ENCODE results near the gene ZDHHC14. TPM values are rescaled to one million over a fixed set of nuclear protein-coding genes. Genes with fewer than 3 reads are reported as not detected.
"Not testable (repeated sequence)": the region's sequence is repeated elsewhere in the genome, so short reads cannot be mapped to it uniquely, and the experiment has no call there.

The ZDHHC14 gene
- total RNA-seq, 1 donor from 2014 or later: 10.0 TPM

DNA sequence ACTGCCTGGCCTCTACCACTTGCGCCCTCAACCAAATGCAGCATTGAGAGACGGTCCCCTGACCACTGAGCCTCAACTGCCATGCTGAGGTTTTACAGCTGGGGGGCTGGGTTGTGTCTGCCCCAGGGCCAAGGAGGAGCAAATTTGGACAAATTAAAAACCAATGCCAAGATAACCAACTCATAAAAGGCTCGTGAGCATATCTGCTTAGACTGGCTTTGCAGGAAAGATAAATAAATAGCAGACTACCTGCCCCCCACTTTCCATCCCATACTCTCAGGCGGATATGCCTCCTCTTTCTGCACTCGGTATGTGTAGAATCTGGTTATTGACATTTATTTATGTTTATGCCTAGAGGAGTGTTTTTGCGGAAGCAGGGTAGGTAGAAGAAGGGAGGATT is 76.8 kb downstream of the ZDHHC14 start:
- intact Hi-C loops (cut with micrococcal nuclease): no loop called here
- no peak for ATAC-seq
- no peak for DNase-seq

DNA sequence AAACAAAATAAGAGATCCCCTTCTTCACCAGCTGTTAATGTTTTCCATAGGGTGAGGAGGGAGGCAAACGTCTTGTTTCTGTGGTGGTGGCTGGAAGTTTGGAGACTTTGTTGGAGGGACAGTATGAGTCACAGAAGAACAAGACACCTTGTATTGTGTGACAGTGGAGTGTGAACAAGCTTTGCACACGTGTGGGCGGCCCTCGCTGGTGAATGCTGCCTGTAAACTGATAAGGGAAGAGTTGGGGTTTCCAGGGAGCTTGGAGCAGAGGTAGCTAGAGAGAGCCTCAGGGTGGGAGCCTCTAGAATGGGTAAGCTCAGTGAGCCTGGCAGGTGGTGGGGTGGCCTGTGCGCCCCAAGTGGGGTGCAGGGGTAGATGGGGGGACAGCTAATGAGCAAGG is 78.3 kb downstream of the ZDHHC14 start:
- ATAC-seq (no peak), DNase-seq (no peak)
- intact Hi-C loops (cut with micrococcal nuclease): no loop called here

DNA sequence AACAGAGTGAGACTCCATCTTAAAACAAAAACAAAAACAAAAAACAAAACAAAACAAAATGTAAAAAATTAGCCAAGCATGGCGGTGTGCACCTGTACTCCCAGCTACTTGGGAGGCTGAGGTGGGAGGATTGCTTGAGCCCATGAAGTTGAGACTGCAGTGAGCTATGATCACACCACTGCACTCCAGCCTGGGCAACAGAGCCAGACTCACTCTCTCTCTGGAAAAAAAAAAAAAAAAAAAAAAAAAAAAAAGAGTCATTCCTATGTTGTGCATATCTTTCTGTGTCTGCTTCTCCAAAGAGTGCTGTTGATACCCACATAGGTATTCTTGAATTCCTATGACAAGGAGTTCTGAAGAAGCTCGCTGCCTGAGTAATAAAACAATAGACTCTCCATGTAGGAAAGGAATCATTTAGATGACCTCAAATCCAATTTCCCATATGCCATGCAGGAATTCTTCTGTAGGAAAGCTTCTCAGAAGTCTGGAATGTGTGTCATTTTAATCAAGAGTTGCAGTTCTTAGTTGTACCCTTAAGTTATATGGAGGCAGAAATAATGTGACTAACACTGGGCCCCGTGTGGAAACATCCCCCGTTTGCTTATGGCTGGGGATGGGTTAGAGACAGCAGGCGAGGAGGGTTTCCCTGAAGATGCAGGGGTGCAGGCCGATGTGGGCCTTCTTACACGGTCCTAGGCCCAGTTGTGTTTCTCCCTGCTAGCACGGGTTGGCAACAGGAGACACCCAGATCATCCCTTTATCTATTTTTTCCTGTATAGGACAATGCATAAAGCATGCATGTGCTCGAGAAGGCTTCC is 79.4 kb downstream of the ZDHHC14 start:
- intact Hi-C loops (cut with micrococcal nuclease): no loop called here
- ATAC-seq (no peak), DNase-seq (no peak)

DNA sequence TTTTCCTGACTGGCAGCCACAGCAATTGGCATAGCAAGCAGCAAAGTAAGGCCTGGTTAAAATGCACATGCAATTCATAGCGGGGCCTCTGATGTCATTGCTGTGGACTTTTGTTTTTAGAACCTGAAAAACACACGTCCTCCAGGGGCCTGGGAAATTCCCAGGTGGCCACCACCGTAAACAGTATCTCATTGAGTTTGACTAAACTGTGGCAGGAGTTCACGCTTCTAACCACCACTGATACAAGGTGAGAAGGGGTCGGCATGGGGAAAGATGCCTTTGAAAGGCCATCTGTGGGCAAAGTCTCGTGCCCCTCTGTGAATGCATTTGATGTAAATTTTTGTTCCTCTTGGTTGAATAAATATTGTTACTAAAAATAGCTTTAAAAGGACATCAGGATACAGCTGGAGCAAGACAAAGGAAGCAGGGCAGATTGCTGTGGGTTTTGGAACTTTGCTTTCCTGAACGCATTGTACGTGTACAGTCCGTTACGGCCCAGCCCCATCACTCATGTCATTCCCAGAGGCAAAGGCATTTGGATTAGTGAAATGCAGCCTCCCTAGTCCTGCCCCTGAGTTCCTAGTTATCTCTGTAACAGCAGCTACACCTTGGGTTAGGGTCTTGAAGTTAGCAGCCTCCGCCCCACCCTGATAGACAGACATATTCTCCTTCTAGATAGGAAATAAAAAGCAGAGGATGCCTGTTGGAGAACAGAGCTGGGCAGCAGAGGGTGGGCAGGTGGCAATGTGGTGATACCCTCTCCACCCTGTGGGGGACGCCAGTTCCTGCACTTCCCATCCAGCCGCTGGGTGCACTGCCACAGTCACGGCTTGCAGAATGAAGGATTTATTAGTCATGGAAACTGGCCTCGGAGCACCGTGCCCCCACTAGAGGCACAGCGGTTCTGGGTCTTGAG is 80.3 kb downstream of the ZDHHC14 start:
- intact Hi-C loops (cut with micrococcal nuclease): no loop called here
- DNase-seq: peak; percentile 33
- ATAC-seq: peak; percentile 65

DNA sequence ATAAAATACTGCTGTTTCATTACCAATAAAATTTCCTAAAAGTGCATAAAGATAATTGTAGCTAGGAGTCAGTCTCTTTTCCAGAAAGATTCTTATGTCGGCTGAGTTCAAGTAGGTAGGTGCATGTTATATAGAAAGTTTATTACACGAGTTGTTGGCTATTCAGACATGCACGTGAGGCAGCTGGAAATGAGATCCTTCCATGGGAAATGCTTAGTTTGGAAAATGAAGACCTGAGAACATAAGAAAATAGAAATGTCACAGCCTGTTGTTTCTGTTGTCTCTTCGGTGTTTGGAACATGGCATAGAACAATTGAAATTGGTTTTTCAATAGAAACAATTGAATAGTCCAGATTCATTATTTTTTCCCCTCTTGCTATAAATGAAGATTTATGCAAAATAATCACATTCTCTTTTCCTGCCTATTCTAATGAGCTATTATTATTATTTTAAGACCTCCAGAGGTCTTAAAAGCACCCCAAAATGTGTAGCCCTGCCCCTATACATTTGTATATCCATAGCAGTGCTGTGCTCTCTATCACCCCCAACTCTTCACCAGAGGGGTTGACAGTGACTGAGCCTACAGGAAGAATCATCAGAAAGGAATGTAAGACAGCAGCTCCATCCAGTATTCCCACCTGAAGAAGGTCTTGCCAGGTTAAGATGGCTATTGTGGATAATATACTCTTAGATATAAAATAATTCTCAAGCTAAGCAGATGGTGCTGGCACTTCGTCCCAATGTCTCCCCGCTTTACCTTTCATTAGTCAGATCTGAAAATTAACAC is 82.2 kb downstream of the ZDHHC14 start:
- ATAC-seq (no peak), DNase-seq (no peak)
- intact Hi-C loops (cut with micrococcal nuclease): no loop called here

DNA sequence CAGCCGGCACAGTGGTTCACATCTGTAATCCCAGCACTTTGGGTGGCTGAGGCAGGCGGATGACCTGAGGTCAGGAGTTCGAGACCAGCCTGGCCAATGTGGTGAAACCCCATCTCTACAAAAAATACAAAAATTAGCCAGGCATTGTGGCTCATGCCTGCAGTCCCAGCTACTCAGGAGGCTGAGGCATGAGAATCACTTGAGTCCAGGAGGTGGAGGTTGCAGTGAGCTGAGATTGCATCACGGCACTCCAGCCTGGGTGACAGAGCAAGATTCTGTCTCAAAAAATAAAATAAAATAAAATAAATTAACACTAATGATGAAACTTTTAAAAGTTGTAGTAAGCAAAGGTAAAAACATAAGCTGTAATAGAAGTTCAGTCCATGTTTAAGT is 82.7 kb downstream of the ZDHHC14 start:
- ATAC-seq, DNase-seq: not testable (repeated sequence)

DNA sequence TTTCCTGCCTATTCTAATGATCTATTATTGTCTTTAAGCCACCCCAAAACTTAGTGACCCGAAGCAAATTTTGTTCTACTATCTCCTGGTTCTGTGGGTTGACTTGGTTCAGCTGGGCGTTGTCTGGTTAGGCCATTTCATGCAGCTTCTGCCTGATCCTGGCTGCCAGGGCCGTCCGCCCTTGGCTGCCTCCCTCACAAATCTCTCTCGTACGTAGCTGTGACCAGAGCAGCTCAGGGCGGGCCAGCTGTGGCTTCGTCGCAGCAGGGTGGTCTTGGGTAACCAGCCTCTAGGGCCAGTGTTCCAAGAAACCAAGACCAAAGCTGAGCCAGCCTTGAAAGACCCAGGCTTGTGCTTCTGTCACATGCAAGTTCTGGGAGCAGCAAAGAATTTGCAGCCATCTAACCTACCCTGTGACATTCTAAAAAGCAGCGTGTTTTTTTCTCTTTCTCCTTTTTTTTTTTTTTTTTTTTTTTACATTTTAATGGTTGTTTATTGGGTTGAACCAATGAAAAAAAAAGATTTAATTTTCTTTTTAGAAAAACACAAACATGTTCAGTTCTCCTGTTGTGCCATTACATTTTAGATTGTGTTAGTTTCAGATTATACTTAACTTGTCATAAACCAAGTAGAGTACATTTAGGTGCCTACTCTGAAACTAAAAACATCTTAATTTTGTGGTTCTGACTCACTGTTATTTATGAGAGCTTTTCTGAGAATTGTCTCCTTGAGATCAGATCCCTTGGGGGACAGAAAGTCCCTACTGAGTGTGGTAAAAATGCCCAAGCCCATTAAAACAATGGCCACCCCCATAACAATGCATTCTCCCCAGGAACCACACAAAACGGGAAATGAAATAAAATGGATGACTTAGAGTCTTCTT is 83.9 kb downstream of the ZDHHC14 start:
- intact Hi-C loops (cut with micrococcal nuclease): no loop called here
- ATAC-seq: no peak
- no peak for DNase-seq

More for the DNA sequence above, 82.7 kb downstream of the ZDHHC14 start:
- intact Hi-C loops (cut with micrococcal nuclease): not testable (repeated sequence)

DNA sequence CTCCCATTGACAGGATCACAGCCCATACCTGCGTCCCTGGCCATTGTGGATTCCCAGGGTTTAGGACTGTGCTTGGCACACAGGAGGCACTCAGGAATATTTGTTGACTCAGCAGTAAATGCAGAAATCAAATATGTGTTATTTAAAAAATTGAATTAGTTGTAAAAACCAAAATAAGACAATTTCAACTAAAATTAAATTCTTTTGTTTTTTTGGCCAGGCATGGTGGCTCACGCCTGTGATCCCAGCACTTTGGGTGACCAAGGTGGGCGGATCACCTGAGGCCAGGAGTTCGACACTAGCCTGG is 85.3 kb downstream of the ZDHHC14 start:
- ATAC-seq (no peak), DNase-seq (no peak)
- intact Hi-C loops (cut with micrococcal nuclease): no loop called here

DNA sequence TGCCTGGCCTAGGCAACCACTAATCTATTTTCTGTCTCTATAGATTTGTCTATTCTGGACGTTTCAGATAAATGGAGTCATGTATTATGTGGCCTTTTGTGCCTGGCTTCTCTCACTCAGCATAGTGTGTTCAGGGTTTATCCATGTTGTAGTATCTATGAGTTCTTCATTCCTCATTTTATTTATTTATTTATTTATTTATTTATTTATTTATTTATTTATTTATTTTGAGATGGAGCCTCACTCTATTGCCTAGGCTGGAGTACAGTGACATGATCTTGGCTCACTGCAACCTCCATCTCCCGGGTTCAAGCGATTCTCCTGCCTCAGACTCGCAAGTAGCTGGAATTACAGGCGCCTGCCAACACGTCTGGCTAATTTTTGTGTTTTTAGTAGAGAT is 86.3 kb downstream of the ZDHHC14 start:
- intact Hi-C loops (cut with micrococcal nuclease); DNase-seq; ATAC-seq: not testable (repeated sequence)

DNA sequence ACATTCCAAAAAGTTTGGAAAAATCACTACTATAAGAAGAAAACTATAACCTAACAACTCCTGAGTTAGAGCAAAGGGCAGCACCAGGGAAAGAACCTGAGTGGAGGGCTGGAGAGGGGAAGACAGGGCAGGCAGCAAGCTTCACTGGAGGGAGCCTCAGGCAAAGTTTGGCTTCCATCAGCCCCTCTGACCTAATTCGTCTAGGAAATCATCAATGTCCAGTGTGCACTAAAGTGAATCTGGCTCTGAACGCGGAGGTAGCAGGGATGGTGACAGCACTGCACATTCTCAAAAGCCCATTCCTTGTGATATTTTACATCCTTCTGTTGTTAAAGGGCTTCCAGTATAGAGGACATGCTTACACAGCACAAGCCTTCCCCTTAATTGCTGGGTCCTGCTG is 87.1 kb downstream of the ZDHHC14 start:
- no peak for ATAC-seq
- DNase-seq: no peak
- intact Hi-C loops (cut with micrococcal nuclease): no loop called here

DNA sequence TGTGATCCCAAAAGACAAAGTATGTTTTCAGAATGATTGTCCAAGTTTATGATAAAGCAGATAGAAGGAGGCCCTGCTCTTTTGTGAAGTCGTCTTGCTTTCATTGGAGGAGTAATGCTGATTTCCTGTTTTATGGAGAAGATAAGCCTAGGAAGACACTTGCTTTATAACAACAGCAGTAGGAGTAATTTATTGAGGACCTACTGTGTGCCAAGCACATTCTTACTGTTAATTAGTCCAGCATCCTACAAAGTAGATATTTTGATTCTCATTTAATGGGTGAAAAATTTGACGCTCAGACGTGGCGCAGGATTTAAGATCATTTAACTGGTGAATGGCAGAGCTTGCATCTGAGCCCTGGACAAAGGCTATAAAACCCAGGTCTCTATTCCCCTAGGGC is 87.6 kb downstream of the ZDHHC14 start:
- intact Hi-C loops (cut with micrococcal nuclease): no loop called here
- DNase-seq: no peak
- no peak for ATAC-seq

DNA sequence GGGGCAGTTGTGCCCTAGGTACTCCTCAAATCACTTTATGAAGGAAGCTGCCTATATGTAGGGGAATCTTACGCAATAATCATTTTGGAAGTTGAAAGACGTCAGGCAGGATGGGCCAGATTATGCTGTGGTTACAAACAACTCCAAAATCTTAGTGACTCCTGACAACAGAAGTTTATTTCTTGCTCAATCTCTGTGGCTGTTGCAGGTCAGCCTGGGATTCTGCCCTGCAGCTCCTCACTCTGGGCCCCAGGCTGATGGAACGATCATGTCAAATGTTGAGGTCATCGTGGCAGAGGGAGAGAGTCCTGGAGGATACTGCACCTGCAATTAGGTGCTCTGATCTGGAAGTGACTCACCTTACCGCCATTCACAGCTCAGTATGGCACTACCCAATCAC is 88.4 kb downstream of the ZDHHC14 start:
- ATAC-seq (no peak), DNase-seq (no peak)
- intact Hi-C loops (cut with micrococcal nuclease): no loop called here

DNA sequence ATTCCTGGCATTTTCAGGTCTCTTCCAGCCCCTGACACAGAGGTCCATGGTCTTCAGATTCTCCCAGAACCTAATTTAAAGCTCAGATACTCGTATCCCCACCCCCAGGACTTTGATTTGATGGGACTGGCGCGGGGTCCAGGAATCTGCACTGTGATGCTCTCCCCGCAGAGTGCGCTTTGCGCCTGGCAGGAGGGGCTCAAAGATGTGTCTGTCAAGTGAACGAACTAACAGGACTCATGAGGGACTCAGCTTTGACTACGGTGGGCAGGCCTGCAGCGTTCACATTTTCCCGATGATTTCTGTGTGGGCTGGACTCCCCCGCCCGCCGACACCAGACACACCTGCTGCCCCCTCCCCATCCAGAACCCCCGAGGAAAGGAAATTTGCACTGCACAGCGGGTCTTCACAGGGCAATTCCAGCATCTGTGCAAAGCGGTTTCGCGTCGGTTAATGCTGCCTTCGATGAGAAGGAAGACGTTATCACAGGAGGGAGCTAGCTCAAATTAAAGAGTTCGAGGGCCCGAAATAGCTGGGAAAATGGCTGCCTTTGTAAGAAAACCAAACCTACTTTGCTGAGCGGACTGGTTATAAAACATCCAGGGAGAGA is 90.2 kb downstream of the ZDHHC14 start:
- intact Hi-C loops (cut with micrococcal nuclease): no loop called here
- no peak for ATAC-seq
- DNase-seq: no peak

DNA sequence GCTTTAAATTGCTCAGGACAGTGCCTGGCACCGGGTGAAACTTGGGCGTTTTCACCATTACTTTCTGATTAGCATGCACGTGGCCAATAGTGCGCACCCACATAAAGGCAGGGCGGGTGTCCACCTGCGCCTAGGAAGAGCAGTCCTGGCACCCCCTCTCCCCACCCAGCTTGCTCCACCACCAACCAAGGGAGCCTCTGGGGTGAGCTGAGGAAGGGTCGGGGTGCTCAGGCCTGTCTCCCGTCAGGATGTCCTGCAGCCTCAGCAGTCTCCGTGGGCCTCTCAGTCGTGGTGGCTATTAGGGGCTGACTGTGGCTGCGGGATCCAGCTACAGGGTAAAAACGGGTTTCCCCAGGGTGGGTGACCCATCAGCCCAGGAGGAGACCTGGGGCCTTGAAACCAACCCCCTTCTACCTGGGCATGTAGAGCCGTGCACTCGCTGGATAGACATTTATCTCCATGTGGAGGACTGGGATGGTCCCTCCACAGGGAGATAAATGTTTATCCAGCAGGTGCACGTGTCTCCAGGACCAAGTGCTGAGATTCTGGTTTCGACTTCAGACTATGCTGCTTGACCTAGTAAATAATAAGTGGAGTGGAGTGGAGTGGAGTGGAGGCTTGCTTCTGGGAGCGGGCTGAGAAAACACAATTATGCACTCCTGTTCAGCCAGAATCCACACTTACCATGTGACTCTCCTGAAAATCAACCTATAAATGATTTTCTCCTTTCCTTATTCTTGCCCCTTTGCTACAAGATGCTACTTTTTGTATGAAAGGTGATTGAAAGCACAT is 91.1 kb downstream of the ZDHHC14 start:
- DNase-seq (no peak), ATAC-seq (no peak)
- intact Hi-C loops (cut with micrococcal nuclease): no loop called here

DNA sequence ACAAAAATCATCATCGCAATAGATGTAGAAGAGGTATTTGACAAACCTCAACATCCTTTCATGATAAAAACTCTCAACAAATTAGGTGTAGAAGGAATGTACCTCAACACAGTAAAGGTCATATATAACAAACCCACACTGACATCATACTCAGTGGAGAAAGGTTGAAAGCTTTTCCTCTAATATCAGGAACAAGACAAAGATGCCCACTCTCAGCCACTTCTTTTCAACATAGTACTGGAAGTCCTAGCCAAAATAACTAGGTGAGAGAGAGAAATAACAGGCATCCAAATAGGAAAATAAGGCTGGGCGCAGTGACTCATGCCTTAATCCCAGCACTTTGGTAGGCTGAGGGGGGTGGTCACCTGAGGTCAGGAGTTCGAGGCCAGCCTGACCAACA is 95.8 kb downstream of the ZDHHC14 start:
- ATAC-seq: no peak
- intact Hi-C loops (cut with micrococcal nuclease): no loop called here
- DNase-seq: no peak

DNA sequence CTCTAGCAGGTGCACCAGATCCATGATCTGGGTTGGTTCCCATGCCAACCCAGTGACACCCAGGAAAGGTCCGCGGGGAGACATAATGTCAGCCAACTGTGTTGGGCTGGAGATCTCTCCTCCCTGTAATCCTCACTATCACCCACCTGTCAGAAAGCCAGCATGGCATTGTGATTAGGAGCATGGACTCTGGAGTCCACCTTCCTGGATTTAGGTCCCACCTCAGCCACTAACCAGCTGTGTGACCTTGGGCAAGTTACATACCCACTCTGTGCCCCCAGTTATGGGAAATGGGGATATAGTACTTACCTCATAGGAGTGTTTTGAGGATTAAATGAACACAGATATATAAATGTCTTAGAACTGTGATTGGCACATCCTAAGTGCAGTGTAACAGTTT is 97.9 kb downstream of the ZDHHC14 start:
- intact Hi-C loops (cut with micrococcal nuclease): no loop called here
- DNase-seq: no peak
- ATAC-seq: no peak

DNA sequence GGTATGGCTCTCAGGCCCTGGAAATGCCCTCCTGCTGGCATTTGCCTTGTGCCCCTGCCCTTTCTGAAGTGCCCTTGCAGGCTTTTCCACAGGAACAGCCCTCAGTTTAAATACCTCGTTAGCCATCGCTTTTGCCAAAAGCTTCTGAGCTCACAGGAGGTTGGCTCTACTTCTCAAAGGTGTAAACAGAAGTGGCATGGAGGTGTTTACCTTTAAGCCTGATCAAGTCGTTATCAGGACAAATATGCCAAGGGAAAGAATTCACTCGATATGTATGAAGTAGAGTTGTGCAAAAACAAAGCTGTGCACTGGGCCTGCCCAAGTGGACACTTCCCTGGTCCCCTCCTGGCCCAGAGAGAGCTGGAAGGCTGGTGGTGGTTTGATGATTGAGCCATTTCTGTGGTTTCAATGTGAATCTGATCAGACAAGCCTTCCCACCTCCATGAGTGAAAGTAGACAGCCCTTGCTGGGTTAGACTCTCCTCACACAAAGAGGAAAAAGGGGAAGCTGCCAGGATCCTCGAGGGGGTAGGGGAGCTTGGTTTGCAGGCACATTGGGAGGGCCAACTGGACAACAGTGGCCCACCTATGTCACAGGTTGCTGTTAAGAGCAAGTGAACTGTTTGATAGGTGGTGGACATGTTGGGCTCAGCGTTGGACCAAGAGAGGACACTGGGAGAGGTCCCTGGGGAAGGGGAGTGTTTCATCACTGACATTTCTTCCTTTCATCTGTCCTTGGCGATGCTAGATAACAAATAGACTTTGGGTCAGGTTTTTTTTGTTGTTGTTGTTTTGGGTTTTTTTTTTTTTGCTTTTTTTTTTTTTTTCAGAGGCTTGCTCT is 98.7 kb downstream of the ZDHHC14 start:
- DNase-seq: no peak
- intact Hi-C loops (cut with micrococcal nuclease): no loop called here
- no peak for ATAC-seq

Data from left ventricle myocardium superior (tissue), 1 donor.